Activated CD8-positive, alpha-beta memory T cell treated with anti-CD3 and anti-CD28 coated beads for 1 hour (primary cell): Measurements from ENCODE around the gene OVCH2.

Experiments used
- DNase-seq, 2 donors: peaks; one replicate each; pipeline ENCODE4 v3.0.0-alpha.2; 2020; ENCODE audit warnings: low read depth in 1 of 2; ENCODE audit errors: extremely low read depth in 1 of 2

OVCH2 gene

DNA sequence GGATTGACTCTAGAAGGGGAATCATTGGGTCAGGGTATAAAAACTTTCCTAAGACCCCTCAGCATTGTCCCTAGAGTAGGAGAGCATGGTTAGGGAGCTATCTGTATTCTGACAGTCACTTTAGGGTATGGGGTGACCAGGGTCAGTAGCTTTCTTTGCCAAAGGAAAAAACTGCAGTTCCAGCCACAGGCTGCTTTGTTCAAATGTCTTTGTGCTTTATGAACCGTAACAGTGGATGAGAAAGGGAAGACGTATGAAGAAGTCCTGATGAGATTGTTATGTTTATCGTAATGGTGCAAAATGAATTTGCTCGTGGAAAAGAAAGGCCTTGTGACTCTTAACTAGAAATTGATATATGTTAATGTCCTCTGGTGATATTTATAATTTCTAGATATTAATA, 63.0 kb downstream of the OVCH2 start:
- no peak for DNase-seq

DNA sequence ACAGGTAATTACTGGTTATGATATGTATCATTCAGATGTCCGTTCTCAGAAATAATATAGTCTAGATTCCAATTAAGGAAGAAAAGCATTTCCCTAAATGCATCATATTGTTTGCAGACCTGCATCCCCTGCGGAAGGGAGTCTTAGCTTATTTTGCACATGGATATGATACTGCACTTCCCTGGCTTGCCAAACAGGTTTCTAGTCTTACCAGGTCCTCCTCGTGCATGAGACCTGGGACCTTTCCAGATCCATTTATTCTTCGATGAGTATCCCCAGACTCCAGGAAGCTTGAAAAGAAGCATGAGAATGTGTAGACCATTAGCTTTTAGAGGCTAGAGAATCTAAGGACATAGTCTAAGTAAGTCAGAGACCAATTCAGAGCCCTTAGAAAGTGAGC, 63.5 kb downstream of the OVCH2 start:
- DNase-seq = no peak

GRCh38 chr11:7640816-7641215, 65.5 kb downstream of the OVCH2 start:
- DNase-seq = no peak

GRCh38 chr11:7639643-7640025, 66.6 kb downstream of the OVCH2 start:
- DNase-seq = no peak
